Adrenal gland (tissue), 12 donors: ENCODE results near the gene IFT20. TPM values are rescaled to one million over a fixed set of nuclear protein-coding genes. Genes with fewer than 3 reads are reported as not detected.

Source experiments
- DNase-seq, 7 donors: peaks; one replicate each; pipeline ENCODE4 v3.0.0-alpha.2; 2019 to 2020
- H3K27ac ChIP-seq, 5 donors: fragments of 200-600 bp; sonication (generic) in 4 of 5; 1 replicate in 3 of 5; 2 replicates in 2 of 5; pipeline versions ENCODE4 v1.5.1 to v1.8.0; 2016 to 2020; ENCODE audit warnings: mild to moderate bottlenecking in 1 of 5
- H3K27me3 ChIP-seq: fragments of 200-600 bp; 2 replicates; pipeline ENCODE4 v1.8.0; 2021
- H3K36me3 ChIP-seq, 2 donors: fragments of 200-600 bp; replicated peaks in 1 of 2; 1 replicate in 1 of 2; 2 replicates in 1 of 2; pipeline versions ENCODE4 v1.5.1 to v1.8.0; 2018 to 2022
- H3K4me1 ChIP-seq, 2 donors: fragments of 200-600 bp; replicated peaks in 1 of 2; 1 replicate in 1 of 2; 2 replicates in 1 of 2; pipeline versions ENCODE4 v1.5.1 to v1.8.0; 2018 to 2021
- H3K4me3 ChIP-seq, 4 donors: fragments of 200-600 bp; sonication (generic) in 3 of 4; one replicate each; pipeline ENCODE4 v1.5.1; 2016 to 2018
- H3K9me3 ChIP-seq, 3 donors: fragments of 200-600 bp; sonication (generic) in 1 of 3; replicated peaks in 1 of 3; 1 replicate in 2 of 3; 2 replicates in 1 of 3; pipeline versions ENCODE4 v1.5.1 to v1.8.0; 2016 to 2021
- CTCF ChIP-seq, 6 experiments: fragments of 450-650 bp in 4 of 6; fragments of 200-600 bp in 2 of 6; sonication (generic) in 1 of 6; IDR thresholded peaks; 1 replicate in 5 of 6; 2 replicates in 1 of 6; pipeline versions ENCODE4 v1.5.1 to v1.8.0; 2016 to 2021; ENCODE audit warnings: antibody characterized with exemption in 6 of 6, mild to moderate bottlenecking in 2 of 6, moderate library complexity in 1 of 6
- POLR2A ChIP-seq, 2 donors: fragments of 450-650 bp; IDR thresholded peaks; one replicate each; pipeline ENCODE4 v1.6.1; 2017; ENCODE audit warnings: antibody characterized with exemption in 2 of 2, mild to moderate bottlenecking in 2 of 2, moderate library complexity in 1 of 2
- WGBS, 4 donors: extraction: QIAGEN DNeasy Blood & Tissue Kit in 2 of 4; methylation state at CpG; one replicate each; pipeline versions ENCODE4 v1.1.5 to v1.1.7; 2013 to 2017; 5-methylcytosine and 5-hydroxymethylcytosine counted together
- intact Hi-C, 2 donors: fragments of 100-400 bp; cut with DNase I; formaldehyde crosslinking; loops; one replicate each; pipeline versions ENCODE4 v1.14.1 to v1.15.0; 2022 to 2023
- polyA plus RNA-seq, 3 donors: library from polyadenylated mRNA; stranded (reverse); fragments of 200-250 nt in 2 of 3; fragments of 350-450 nt in 1 of 3; fragmentation: Illumina TruSeq in 1 of 3; extraction: RNeasy Lipid Tissue Mini Kit (QIAGEN cat#74804) in 1 of 3; gene quantifications; one replicate each; pipeline ENCODE4 v1.2.3, GENCODE V29; 2013 to 2014
- total RNA-seq, 9 donors: library from RNA; depleted of rRNA in 4 of 9; stranded (reverse); fragments of >200 nt in 4 of 9; fragments of 120-200 nt in 1 of 9; fragmentation: NEBNext Ultra II Directional in 1 of 9; extraction: Animal tissue kit (Norgen Biotek cat#: 25700) in 1 of 9; gene quantifications; one replicate each; pipeline versions ENCODE4 v1.1.0 to v1.2.4, GENCODE V29; 2013 to 2023
- donor health status: healthy with polysubstance abuse.
- donor health status: Bipolar disorder and iron deficiency.
- donor health status: DM: yes; HTN: yes; CAD: no.
- donor health status: DM: no; HTN: no; CAD: no.
- donor health status: DM: no; HTN: no; CAD: no.
- donor health status: DM: yes; HTN: yes; CAD: no.

Gene IFT20
- total and polyA plus RNA-seq, 12 donors, result 24.5 to 100 (median 41.2) TPM

- H3K27ac ChIP-seq, result peak overlapping the region; percentile 64 to 93 (median 80)
- 34 to 45% (median 41%) methylated on average over 2 of the region's 2 CpGs for WGBS, 4 donors
- peaks cover 27 to 38% of the 10 kb centered on the region in 2 donors for H3K4me1 ChIP-seq
- H3K36me3 ChIP-seq, result peaks cover 0 to 88% of the 10 kb centered on the region in 2 donors
- no peaks in the 10 kb centered on the region for H3K27me3 ChIP-seq
- no peak for DNase-seq
- intact Hi-C loops, result no loop called here
- no peak overlapping the region for H3K4me3 ChIP-seq
- no peaks in the 10 kb centered on the region for H3K9me3 ChIP-seq
- TF ChIP-seq CTCF (IDR thresholded peaks at IDR 0.05) (no peak), POLR2A (IDR thresholded peaks at IDR 0.05) (no peak)
Observed at GRCh38 chr17:28346199-28346580, 10.9 kb upstream of the IFT20 start.

DNA sequence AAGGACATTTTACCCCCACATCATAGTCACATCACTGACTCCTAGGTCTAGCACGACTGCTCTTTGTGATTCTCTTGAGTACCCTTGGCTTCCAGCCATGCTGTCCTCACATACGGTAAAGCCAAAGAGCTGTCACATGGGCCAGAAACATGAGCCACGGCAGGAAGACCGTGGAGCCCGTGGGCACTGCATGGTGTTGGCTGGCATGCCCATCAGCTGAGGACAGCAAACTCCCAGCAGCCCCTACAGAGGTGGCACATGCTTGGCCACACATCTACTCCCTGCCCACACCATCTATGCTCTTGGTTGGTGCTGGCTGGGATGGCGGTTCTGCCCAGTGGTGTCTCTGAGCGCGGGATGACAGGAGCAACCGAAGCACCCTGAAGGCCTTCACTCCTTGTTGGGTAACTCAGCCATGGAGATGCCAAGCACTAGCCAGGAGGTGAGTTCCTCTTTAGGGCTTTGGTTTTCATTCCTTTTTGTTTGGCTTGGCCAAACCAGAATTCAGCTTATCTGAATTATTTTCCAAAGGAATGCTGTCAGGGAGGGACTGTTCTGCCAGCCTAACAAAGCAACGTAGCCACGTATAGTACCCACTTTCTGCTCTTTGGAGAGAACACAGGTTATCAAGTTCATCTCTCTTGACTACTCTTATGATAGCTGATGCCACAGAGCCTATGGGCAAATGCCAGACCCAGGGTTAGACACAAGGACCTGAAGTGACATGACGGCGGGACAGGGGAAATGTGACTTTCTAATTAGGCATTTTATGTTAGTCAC lies 10.3 kb upstream of the IFT20 start:
- TF ChIP-seq POLR2A (IDR thresholded peaks at IDR 0.05), result no peak
- no peak for TF ChIP-seq CTCF (IDR thresholded peaks at IDR 0.05)
- Histone ChIP-seq H3K36me3 (peaks cover 0 to 88% of the 10 kb centered on the region in 2 donors), H3K27ac (peak overlapping the region; percentile 64 to 93 (median 80)), H3K9me3 (no peaks in the 10 kb centered on the region), H3K4me3 (no peak overlapping the region), H3K4me1 (peaks cover 27 to 38% of the 10 kb centered on the region in 2 donors), H3K27me3 (no peaks in the 10 kb centered on the region)
- peak in 6 of 7 donors; percentile 47 to 82 (median 68) for DNase-seq
- 47 to 53% (median 49%) methylated on average over 7 to 13 of the region's 13 CpGs for WGBS, 4 donors
- intact Hi-C loops, result no loop called here

DNA sequence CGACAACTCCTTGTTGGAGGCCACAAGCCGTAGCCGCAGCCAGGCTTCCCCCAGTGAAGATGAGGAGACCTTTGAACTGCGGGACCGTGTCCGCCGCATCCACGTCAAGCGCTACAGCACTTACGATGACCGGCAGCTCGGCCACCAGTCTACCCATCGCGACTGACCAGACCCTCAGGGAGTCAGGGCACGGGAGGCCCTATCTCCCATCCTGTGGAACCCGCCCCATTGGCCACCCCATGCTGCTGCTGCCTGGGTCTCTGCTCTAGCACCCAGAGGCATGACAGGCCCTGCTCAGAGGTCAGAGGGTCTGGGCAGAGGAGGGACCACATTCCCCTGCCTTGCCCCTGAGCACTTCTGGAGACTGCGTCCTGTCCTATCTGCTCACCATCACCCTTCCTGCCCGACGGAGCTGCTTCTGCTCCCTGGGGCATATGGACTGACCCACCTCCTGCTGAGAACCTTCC lies 9.2 kb upstream of the IFT20 start:
- peak in 1 of 7 donors; percentile 56 for DNase-seq
- Histone ChIP-seq H3K4me1 (peaks cover 27 to 43% of the 10 kb centered on the region in 2 donors), H3K27me3 (no peaks in the 10 kb centered on the region), H3K27ac (peak overlapping the region in 2 of 5 donors; percentile 56 to 85), H3K9me3 (no peaks in the 10 kb centered on the region), H3K36me3 (peaks cover 0 to 88% of the 10 kb centered on the region in 2 donors), H3K4me3 (no peak overlapping the region)
- WGBS, 4 donors, result 91 to 98% (median 93%) methylated on average over 16 to 19 of the region's 19 CpGs
- intact Hi-C loops, result no loop called here
- no peak for TF ChIP-seq CTCF (IDR thresholded peaks at IDR 0.05)
- no peak for TF ChIP-seq POLR2A (IDR thresholded peaks at IDR 0.05)

- Histone ChIP-seq H3K27me3 (no peaks in the 10 kb centered on the region), H3K9me3 (no peaks in the 10 kb centered on the region), H3K36me3 (peaks cover 0 to 88% of the 10 kb centered on the region in 2 donors), H3K4me3 (no peak overlapping the region), H3K27ac (peak overlapping the region in 1 of 5 donors; percentile 56), H3K4me1 (peaks cover 27 to 44% of the 10 kb centered on the region in 2 donors)
- no peak for TF ChIP-seq CTCF (IDR thresholded peaks at IDR 0.05)
- TF ChIP-seq POLR2A (IDR thresholded peaks at IDR 0.05), result no peak
- intact Hi-C loops, result no loop called here
- 81 to 96% (median 92%) methylated on average over 2 to 9 of the region's 9 CpGs for WGBS, 4 donors
- peak in 1 of 7 donors; percentile 53 for DNase-seq
Observed at GRCh38 chr17:28344011-28344410, 8.7 kb upstream of the IFT20 start.
